Measurements from ENCODE around the gene ITGB5. TPM values are rescaled to one million over a fixed set of nuclear protein-coding genes. Genes with fewer than 3 reads are reported as not detected.
A peak's percentile ranks its signal among the peaks of the same experiment; 100 is the strongest.

ITGB5 gene
- total RNA-seq, 2 donors from 2014 or later: 576 to 592 TPM

- Histone ChIP-seq H3K27me3 (replicated peaks; ENCODE audit: insufficient read depth) (no peaks in the 10 kb centered on the region), H3K27ac (peak overlapping the region; percentile 92 to 97), H3K4me1 (ENCODE audit: control insufficient read depth in 1 of 2, low read depth in 2 of 2) (peaks cover 31 to 51% of the 10 kb centered on the region in 2 donors), H3K36me3 (no peaks in the 10 kb centered on the region), H3K9me3 (no peaks in the 10 kb centered on the region), H3K4me3 (peak overlapping the region; percentile 89)
- no peak for TF ChIP-seq CTCF (IDR thresholded peaks at IDR 0.05)
- ATAC-seq (ENCODE audit: insufficient number of reproducible peaks, low FRiP score, low read depth) (peak; percentile 4), DNase-seq (ENCODE audit: low spot score) (no peak)
These were observed 753 bp downstream of the ITGB5 start for GRCh38 chr3:124886168-124887056.

- Histone ChIP-seq H3K4me1 (ENCODE audit: control insufficient read depth in 1 of 2, low read depth in 2 of 2) (peaks cover 31 to 58% of the 10 kb centered on the region in 2 donors), H3K36me3 (no peaks in the 10 kb centered on the region), H3K27ac (peak overlapping the region; percentile 92 to 97), H3K9me3 (no peaks in the 10 kb centered on the region), H3K4me3 (peak overlapping the region; percentile 89), H3K27me3 (replicated peaks; ENCODE audit: insufficient read depth) (no peaks in the 10 kb centered on the region)
- ATAC-seq (ENCODE audit: insufficient number of reproducible peaks, low FRiP score, low read depth) (no peak), DNase-seq (ENCODE audit: low spot score) (no peak)
- TF ChIP-seq CTCF (IDR thresholded peaks at IDR 0.05): no peak
These were observed 1.5 kb downstream of the ITGB5 start for GRCh38 chr3:124885466-124886167.

GRCh38 chr3:124884474-124885101, 2.6 kb downstream of the ITGB5 start:
- no peak for TF ChIP-seq CTCF (IDR thresholded peaks at IDR 0.05)
- DNase-seq (ENCODE audit: low spot score) (no peak), ATAC-seq (ENCODE audit: insufficient number of reproducible peaks, low FRiP score, low read depth) (no peak)
- peaks cover 40 to 69% of the 10 kb centered on the region in 2 donors for H3K4me1 ChIP-seq (ENCODE audit: control insufficient read depth in 1 of 2, low read depth in 2 of 2)
- H3K36me3 ChIP-seq: no peaks in the 10 kb centered on the region
- H3K27ac ChIP-seq: peak overlapping the region; percentile 92 to 97
- peak overlapping the region; percentile 89 for H3K4me3 ChIP-seq
- H3K27me3 ChIP-seq (replicated peaks; ENCODE audit: insufficient read depth): no peaks in the 10 kb centered on the region
- no peaks in the 10 kb centered on the region for H3K9me3 ChIP-seq

GRCh38 chr3:124883766-124884473, 3.2 kb downstream of the ITGB5 start:
- no peaks in the 10 kb centered on the region for H3K9me3 ChIP-seq
- DNase-seq (ENCODE audit: low spot score) (no peak), ATAC-seq (ENCODE audit: insufficient number of reproducible peaks, low FRiP score, low read depth) (no peak)
- peak overlapping the region; percentile 92 to 97 for H3K27ac ChIP-seq
- no peak for TF ChIP-seq CTCF (IDR thresholded peaks at IDR 0.05)
- H3K4me1 ChIP-seq (ENCODE audit: control insufficient read depth in 1 of 2, low read depth in 2 of 2): peaks cover 47 to 75% of the 10 kb centered on the region in 2 donors
- H3K27me3 ChIP-seq (replicated peaks; ENCODE audit: insufficient read depth): no peaks in the 10 kb centered on the region
- no peaks in the 10 kb centered on the region for H3K36me3 ChIP-seq
- H3K4me3 ChIP-seq: no peak overlapping the region

Data from thoracic aorta (tissue), 2 donors.